Heart right ventricle (tissue), 16 donors: ENCODE results near the gene ABCA7. TPM values are rescaled to one million over a fixed set of nuclear protein-coding genes. Genes with fewer than 3 reads are reported as not detected.
"Not testable (repeated sequence)": the region's sequence is repeated elsewhere in the genome, so short reads cannot be mapped to it uniquely, and the experiment has no call there.

Experiments used
- ATAC-seq, 8 donors: fragments of 200-7000 bp; cut with Tn5 transposase; one replicate each; pipeline ENCODE4 v1.9.1; 2020; ENCODE audit warnings: mild to moderate bottlenecking in 8 of 8, moderate library complexity in 8 of 8, moderate number of reproducible peaks in 1 of 8
- DNase-seq, 2 donors: peaks; one replicate each; pipeline ENCODE4 v3.0.0-alpha.2; 2020
- H3K27ac ChIP-seq, 10 donors: fragments of 200-600 bp; sonication (generic) in 2 of 10; one replicate each; pipeline versions ENCODE4 v1.5.0 to v1.8.0; 2020 to 2022; ENCODE audit warnings: mild to moderate bottlenecking in 3 of 10
- H3K27me3 ChIP-seq, 7 donors: fragments of 200-600 bp; one replicate each; pipeline ENCODE4 v1.8.0; 2021 to 2022; ENCODE audit warnings: mild to moderate bottlenecking in 2 of 7
- H3K36me3 ChIP-seq, 9 donors: fragments of 200-600 bp; sonication (generic) in 1 of 9; one replicate each; pipeline versions ENCODE4 v1.5.0 to v1.8.0; 2020 to 2022; ENCODE audit warnings: mild to moderate bottlenecking in 2 of 9
- H3K4me1 ChIP-seq, 9 donors: fragments of 200-600 bp; sonication (generic) in 1 of 9; one replicate each; pipeline versions ENCODE4 v1.5.0 to v1.8.0; 2020 to 2022; ENCODE audit warnings: mild to moderate bottlenecking in 4 of 9
- H3K4me3 ChIP-seq, 10 donors: fragments of 200-600 bp; sonication (generic) in 2 of 10; one replicate each; pipeline versions ENCODE4 v1.5.0 to v1.8.0; 2020 to 2022; ENCODE audit warnings: mild to moderate bottlenecking in 7 of 10, moderate library complexity in 2 of 10
- H3K9me3 ChIP-seq, 11 donors: fragments of 200-600 bp in 10 of 11; sonication (generic) in 2 of 11; one replicate each; pipeline versions ENCODE4 v1.5.0 to v1.8.0; 2013 to 2022; ENCODE audit warnings: mild to moderate bottlenecking in 2 of 11, control low read depth in 1 of 11, moderate library complexity in 1 of 11
- CTCF ChIP-seq, 9 donors: fragments of 200-600 bp; sonication (generic) in 2 of 9; IDR thresholded peaks; one replicate each; pipeline versions ENCODE4 v1.5.0 to v1.8.0; 2021 to 2022; ENCODE audit warnings: antibody characterized with exemption in 9 of 9, mild to moderate bottlenecking in 5 of 9, moderate library complexity in 1 of 9
- WGBS, 2 donors: extraction: QIAGEN DNeasy Blood & Tissue Kit; methylation state at CpG; one replicate each; pipeline ENCODE4 v1.1.7; 2013; ENCODE audit warnings: inconsistent platforms in 1 of 2; 5-methylcytosine and 5-hydroxymethylcytosine counted together
- intact Hi-C, 10 donors: fragments of 100-400 bp; cut with DNase I; formaldehyde crosslinking; loops; one replicate each; pipeline versions ENCODE4 v1.11.1 to v1.14.2; 2022
- polyA plus RNA-seq, 2 donors: library from polyadenylated mRNA; stranded (reverse); fragments of 200-250 nt; gene quantifications; one replicate each; pipeline ENCODE4 v1.2.3, GENCODE V29; 2013
- total RNA-seq, 10 donors: library from RNA; stranded (reverse); fragmentation: NEBNext Ultra II Directional in 3 of 10; extraction: Animal tissue kit (Norgen Biotek cat#: 25700) in 3 of 10; gene quantifications; one replicate each; pipeline versions ENCODE4 v1.2.1 to v1.2.4, GENCODE V29; 2021 to 2023
- donor health status: Arrhythmogenic right ventricular cardiomyopathy.
- donor health status: ischemic (EF 13 %, LVEDD 7.1; RV severe dilation, severe dysfunction).
- donor health status: healthy with polysubstance abuse.
- donor health status: DM: no; HTN: yes; CAD: no.
- donor health status: DM: no; HTN: no; CAD: no.
- donor health status: ischemic (EF 25% LVEDD 6.9; RV normal size, moderate dysfunction).
- donor health status: ischemic (EF 25% LVEDD 5.7; RV mildly dilated, moderate dysfunction).
- donor health status: healthy.
- donor health status: DM: yes; HTN: yes; CAD: no.
- donor health status: Ischemic cardiomyopathy.
- donor health status: ischemic (EF 35%, LVEDD 5.7; RV mildly dilated, moderate dysfunction).
- donor health status: nonischemic (EF 11% LVEDD 7.7; RV severe dilation, severe dysfunction).
- donor health status: DM: yes; HTN: yes; CAD: no.
- donor health status: PGD.
- donor health status: ischemic (EF 29% LVEDD 5.4; RV normal size, mild dysfunction).
- donor health status: nonischemic (EF 23%, LVEDD 6.1; RV moderate dilation, normal function).

Gene ABCA7
- total and polyA plus RNA-seq, 12 donors, result 2.7 to 23.4 (median 5.6) TPM

GRCh38 chr19:1018932-1019615 is 20.8 kb upstream of the ABCA7 start:
- ATAC-seq, result no peak
- intact Hi-C loops, result no loop called here
- no peak for TF ChIP-seq CTCF (IDR thresholded peaks at IDR 0.05)

DNA sequence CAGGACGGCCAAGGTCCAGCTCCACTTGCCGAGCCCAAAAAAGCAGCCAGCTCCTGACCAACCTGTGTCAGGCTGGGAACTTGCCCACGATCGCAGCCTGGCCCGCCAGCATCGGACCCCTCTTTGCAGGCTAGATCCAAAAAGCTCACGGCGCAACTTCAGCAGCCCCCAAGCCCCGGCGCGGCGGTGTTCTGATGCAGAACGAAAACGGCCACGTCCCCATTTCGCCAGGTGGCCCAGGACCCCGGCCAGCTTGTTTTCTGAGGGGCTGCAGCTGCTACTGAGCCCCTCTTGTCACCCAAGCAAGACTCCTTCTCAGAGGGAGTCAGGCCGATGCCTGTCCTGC is 20.3 kb upstream of the ABCA7 start:
- no peak for TF ChIP-seq CTCF (IDR thresholded peaks at IDR 0.05)
- H3K27ac ChIP-seq, result peak overlapping the region in 8 of 10 donors; percentile 89 to 97 (median 92)

More at GRCh38 chr19:1018932-1019615, 20.8 kb upstream of the ABCA7 start:
- peak in 1 of 2 donors; percentile 15 for DNase-seq
- Histone ChIP-seq H3K4me1 (peaks cover 53 to 82% (median 71%) of the 10 kb centered on the region in 9 donors), H3K27me3 (no peaks in the 10 kb centered on the region), H3K27ac (peak overlapping the region in 7 of 10 donors; percentile 11 to 97 (median 94)), H3K4me3 (peak overlapping the region in 9 of 10 donors; percentile 70 to 91 (median 81)), H3K36me3 (peaks cover 0 to 22% (median under 1%) of the 10 kb centered on the region in 9 donors), H3K9me3 (no peaks in the 10 kb centered on the region)
- WGBS, 2 donors, result 42 to 44% methylated on average over 17 of the region's 17 CpGs

GRCh38 chr19:1019980-1020867 is 19.7 kb upstream of the ABCA7 start:
- intact Hi-C loops, result loop anchor here in 5 of 10 donors (2.0 to 5.0 kb wide), 3 partner anchors 77 to 83 kb away; partner anchors contain the start of genes GPX4 (in 4 of the 5) and POLR2E (in 1 of the 5)
- ATAC-seq, result peak in 1 of 8 donors; percentile 5
- Histone ChIP-seq H3K36me3 (peaks cover 0 to 11% (median 0%) of the 10 kb centered on the region in 9 donors), H3K9me3 (no peaks in the 10 kb centered on the region), H3K27ac (peak overlapping the region; percentile 86 to 97 (median 92)), H3K4me1 (peaks cover 48 to 73% (median 64%) of the 10 kb centered on the region in 9 donors), H3K27me3 (no peaks in the 10 kb centered on the region), H3K4me3 (peak overlapping the region; percentile 54 to 91 (median 78))
- WGBS, 2 donors, result 1 to 2% methylated on average over 53 to 60 of the region's 60 CpGs
- peak in 1 of 2 donors; percentile 54 for DNase-seq
- no peak for TF ChIP-seq CTCF (IDR thresholded peaks at IDR 0.05)

More for the DNA sequence above, 20.3 kb upstream of the ABCA7 start:
- H3K27me3 ChIP-seq, result no peaks in the 10 kb centered on the region
- H3K36me3 ChIP-seq, result peaks cover 0 to 17% (median 0%) of the 10 kb centered on the region in 9 donors
- intact Hi-C loops, result no loop called here
- ATAC-seq, result no peak
- peak overlapping the region; percentile 54 to 91 (median 78) for H3K4me3 ChIP-seq
- DNase-seq, result peak in 1 of 2 donors; percentile 22
- H3K9me3 ChIP-seq, result no peaks in the 10 kb centered on the region
- WGBS, 2 donors, result 61 to 67% methylated on average over 18 of the region's 18 CpGs
- H3K4me1 ChIP-seq, result peaks cover 53 to 79% (median 71%) of the 10 kb centered on the region in 9 donors

GRCh38 chr19:1020868-1021425 is 19.0 kb upstream of the ABCA7 start, which contains the start of gene TMEM259:
TMEM259 (minus strand) TSS chr19:1021123; CDS start chr19:1020996, 127 bp downstream.
- intact Hi-C loops, result loop anchor here in 5 of 10 donors (1.0 to 5.0 kb wide), 4 partner anchors 37 to 82 kb away; partner anchors contain the start of genes GPX4 (in 4 of the 5), POLR2E (in 1 of the 5) and WDR18 (in 1 of the 5)
- H3K27ac ChIP-seq, result peak within 1 kb of the TSS; percentile 86 to 97 (median 92)
- no peaks in the 10 kb centered on the region for H3K9me3 ChIP-seq
- H3K4me1 ChIP-seq, result peaks cover 41 to 66% (median 58%) of the 10 kb centered on the region in 9 donors
- peak within 1 kb of the TSS; percentile 54 to 91 (median 78) for H3K4me3 ChIP-seq
- ATAC-seq, result peak; percentile 88 to 94 (median 92)
- no peak for TF ChIP-seq CTCF (IDR thresholded peaks at IDR 0.05)
- peak; percentile 97 for DNase-seq
- 0% methylated on average over 61 to 68 of the region's 68 CpGs for WGBS, 2 donors
- no peaks in the 10 kb centered on the region for H3K27me3 ChIP-seq
- peaks cover 0 to 9% (median 0%) of the 10 kb centered on the region in 9 donors for H3K36me3 ChIP-seq

DNA sequence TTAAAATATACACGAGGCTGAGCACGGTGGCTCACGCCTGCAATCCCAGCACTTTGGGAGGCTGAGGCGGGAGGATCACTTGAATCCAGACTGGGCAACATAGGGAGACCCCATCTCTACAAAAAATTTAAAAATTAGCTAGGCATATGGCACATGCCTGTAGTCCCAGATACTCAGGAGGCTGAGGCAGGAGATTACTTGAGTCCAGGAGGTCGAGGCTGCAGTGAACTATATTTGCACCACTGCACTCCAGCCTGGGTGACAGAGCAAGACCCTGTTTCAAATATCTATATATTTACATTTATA is 16.1 kb upstream of the ABCA7 start:
- H3K4me1 ChIP-seq, result peaks cover 24 to 64% (median 47%) of the 10 kb centered on the region in 9 donors
- not testable (repeated sequence) for H3K27me3 ChIP-seq, ATAC-seq, H3K36me3 ChIP-seq, H3K4me3 ChIP-seq, DNase-seq, H3K9me3 ChIP-seq
- H3K27ac ChIP-seq, result peak overlapping the region in 4 of 10 donors; percentile 89 to 97 (median 91)
- 76 to 83% methylated on average over 5 of the region's 5 CpGs for WGBS, 2 donors
- intact Hi-C loops, result loop anchor here in 4 of 10 donors (5.0 kb wide), 2 partner anchors 73 to 78 kb away; partner anchors contain the start of genes GPX4 (in 3 of the 4) and POLR2E (in 1 of the 4)

GRCh38 chr19:1025080-1025479 is 14.8 kb upstream of the ABCA7 start:
- peaks cover 14 to 62% (median 45%) of the 10 kb centered on the region in 9 donors for H3K4me1 ChIP-seq
- peak overlapping the region in 4 of 10 donors; percentile 95 to 99 (median 98) for H3K27ac ChIP-seq
- H3K4me3 ChIP-seq, DNase-seq, H3K36me3 ChIP-seq, H3K27me3 ChIP-seq, H3K9me3 ChIP-seq, ATAC-seq: not testable (repeated sequence)
- intact Hi-C loops, result loop anchor here in 1 of 10 donors (5.0 kb wide), 1 partner anchor 77 kb away; the partner anchor contains the start of gene GPX4
- 93 to 95% methylated on average over 6 of the region's 6 CpGs for WGBS, 2 donors
